Caco-2 (cell line): ENCODE measurements around the gene NFIC. TPM values are rescaled to one million over a fixed set of nuclear protein-coding genes. Genes with fewer than 3 reads are reported as not detected.

Experiments used
- BruUV-seq: library from RNA; stranded (reverse); fragments of 400-500 nt; replicated peaks from 2 replicates; lab custom pipeline; 2021; lab: Mats Ljungman, UMichigan
- CTCF ChIA-PET: fragments of 300-600 bp; sonication (Branson Sonifier 250); formaldehyde crosslinking; loops from one replicate; lab custom pipeline; 2022; ENCODE audit warnings: antibody characterized with exemption; lab: Charles Lee
- POLR2A ChIA-PET: fragments of 300-600 bp; sonication (Branson Sonifier 250); formaldehyde crosslinking; loops from one replicate; lab custom pipeline; 2022; ENCODE audit warnings: antibody characterized with exemption; lab: Charles Lee
- DNase-seq, 2 experiments: peaks; one replicate each; pipeline versions ENCODE4 v3.0.0 to v3.0.0-alpha.2; 2020 to 2022
- H3K27me3 ChIP-seq: replicated peaks from 2 replicates; pipeline ENCODE4 v1.6.0; 2011; ENCODE audit warnings: low read length; ENCODE audit not compliant: control insufficient read depth, insufficient read depth
- H3K36me3 ChIP-seq: 2 replicates; pipeline ENCODE4 v1.5.1; 2011; ENCODE audit warnings: low read length; ENCODE audit not compliant: control insufficient read depth, insufficient read depth
- H3K4me1 ChIP-seq: fragments of 250-450 bp; sonication (Bioruptor Pico); 2 replicates; pipeline ENCODE4 v1.5.1; 2020; ENCODE audit warnings: mild to moderate bottlenecking
- H3K4me3 ChIP-seq: 2 replicates; pipeline ENCODE4 v1.5.1; 2011; ENCODE audit warnings: low read depth, mild to moderate bottlenecking, control low read depth, low read length
- H3K9me3 ChIP-seq: fragments of 250-450 bp; sonication (Bioruptor Pico); 2 replicates; pipeline ENCODE4 v1.5.1; 2020; ENCODE audit warnings: mild to moderate bottlenecking, moderate library complexity
- H3K27ac Mint-ChIP-seq: one replicate; pipeline ENCODE4 v1.8.0; 2022; ENCODE audit warnings: mixed read lengths; ENCODE audit not compliant: unreplicated experiment
- H3K27me3 Mint-ChIP-seq: one replicate; pipeline ENCODE4 v1.8.0; 2022; ENCODE audit warnings: mixed read lengths; ENCODE audit not compliant: insufficient read depth, unreplicated experiment
- H3K36me3 Mint-ChIP-seq: one replicate; pipeline ENCODE4 v1.8.0; 2022; ENCODE audit warnings: mild to moderate bottlenecking, mixed read lengths; ENCODE audit not compliant: insufficient read depth, unreplicated experiment
- H3K4me1 Mint-ChIP-seq: one replicate; pipeline ENCODE4 v1.8.0; 2022; ENCODE audit warnings: low read depth, mixed read lengths; ENCODE audit not compliant: unreplicated experiment
- H3K4me3 Mint-ChIP-seq: one replicate; pipeline ENCODE4 v1.8.0; 2022; ENCODE audit warnings: mild to moderate bottlenecking, moderate library complexity, mixed read lengths; ENCODE audit not compliant: unreplicated experiment
- H3K9me3 Mint-ChIP-seq: one replicate; pipeline ENCODE4 v1.8.0; 2022; ENCODE audit warnings: mixed read lengths; ENCODE audit not compliant: unreplicated experiment
- intact Hi-C: fragments of 100-400 bp; cut with micrococcal nuclease; formaldehyde crosslinking; loops from one replicate; pipeline ENCODE4 v1.10.0; 2022; ENCODE audit not compliant: unreplicated experiment
- total RNA-seq: library from RNA; stranded (reverse); gene quantifications from 2 replicates; pipeline ENCODE4 v1.2.3, GENCODE V29; 2022
- TF ChIP-seq, protein P1 (sequence below), 2 experiments: fragments of 200-600 bp in 1 of 2; IDR thresholded peaks; 1 replicate in 1 of 2; 2 replicates in 1 of 2; pipeline versions ENCODE4 v1.5.1 to v1.8.0; 2011 to 2022; ENCODE audit warnings: antibody characterized with exemption in 1 of 2, control low read depth in 1 of 2, inconsistent platforms in 1 of 2, low read depth in 1 of 2, low read length in 1 of 2, mild to moderate bottlenecking in 1 of 2, moderate library complexity in 1 of 2; ENCODE audit not compliant: insufficient read depth in 1 of 2, severe bottlenecking in 1 of 2, unreplicated experiment in 1 of 2

NFIC gene
- total RNA-seq, 1 experiment from 2014 or later, result 5.1 TPM

GRCh38 chr19:3408996-3409345, 42.6 kb downstream of the NFIC start:
- H3K27me3 Mint-ChIP-seq, result no peaks in the 10 kb centered on the region
- no peak overlapping the region for H3K4me3 ChIP-seq
- no peaks in the 10 kb centered on the region for H3K27me3 ChIP-seq
- intact Hi-C loops, result no loop called here
- H3K4me1 Mint-ChIP-seq, result no peaks in the 10 kb centered on the region
- no peaks in the 10 kb centered on the region for H3K36me3 Mint-ChIP-seq
- BruUV-seq, result no TSS peak
- H3K27ac Mint-ChIP-seq, result no peak overlapping the region
- no peaks in the 10 kb centered on the region for H3K4me1 ChIP-seq
- H3K36me3 ChIP-seq, result no peaks in the 10 kb centered on the region
- H3K9me3 Mint-ChIP-seq, result no peaks in the 10 kb centered on the region
- H3K9me3 ChIP-seq, result no peaks in the 10 kb centered on the region
- DNase-seq, result no peak
- ChIA-PET POLR2A (no interaction called here), CTCF (no interaction called here)
- TF ChIP-seq, protein P1, sequence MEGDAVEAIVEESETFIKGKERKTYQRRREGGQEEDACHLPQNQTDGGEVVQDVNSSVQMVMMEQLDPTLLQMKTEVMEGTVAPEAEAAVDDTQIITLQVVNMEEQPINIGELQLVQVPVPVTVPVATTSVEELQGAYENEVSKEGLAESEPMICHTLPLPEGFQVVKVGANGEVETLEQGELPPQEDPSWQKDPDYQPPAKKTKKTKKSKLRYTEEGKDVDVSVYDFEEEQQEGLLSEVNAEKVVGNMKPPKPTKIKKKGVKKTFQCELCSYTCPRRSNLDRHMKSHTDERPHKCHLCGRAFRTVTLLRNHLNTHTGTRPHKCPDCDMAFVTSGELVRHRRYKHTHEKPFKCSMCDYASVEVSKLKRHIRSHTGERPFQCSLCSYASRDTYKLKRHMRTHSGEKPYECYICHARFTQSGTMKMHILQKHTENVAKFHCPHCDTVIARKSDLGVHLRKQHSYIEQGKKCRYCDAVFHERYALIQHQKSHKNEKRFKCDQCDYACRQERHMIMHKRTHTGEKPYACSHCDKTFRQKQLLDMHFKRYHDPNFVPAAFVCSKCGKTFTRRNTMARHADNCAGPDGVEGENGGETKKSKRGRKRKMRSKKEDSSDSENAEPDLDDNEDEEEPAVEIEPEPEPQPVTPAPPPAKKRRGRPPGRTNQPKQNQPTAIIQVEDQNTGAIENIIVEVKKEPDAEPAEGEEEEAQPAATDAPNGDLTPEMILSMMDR (IDR thresholded peaks at IDR 0.05; ENCODE audit: insufficient read depth in 1 of 2, low read depth in 1 of 2, low read length in 1 of 2, severe bottlenecking in 1 of 2, unreplicated experiment in 1 of 2), result no peak
- no peak overlapping the region for H3K4me3 Mint-ChIP-seq

DNA sequence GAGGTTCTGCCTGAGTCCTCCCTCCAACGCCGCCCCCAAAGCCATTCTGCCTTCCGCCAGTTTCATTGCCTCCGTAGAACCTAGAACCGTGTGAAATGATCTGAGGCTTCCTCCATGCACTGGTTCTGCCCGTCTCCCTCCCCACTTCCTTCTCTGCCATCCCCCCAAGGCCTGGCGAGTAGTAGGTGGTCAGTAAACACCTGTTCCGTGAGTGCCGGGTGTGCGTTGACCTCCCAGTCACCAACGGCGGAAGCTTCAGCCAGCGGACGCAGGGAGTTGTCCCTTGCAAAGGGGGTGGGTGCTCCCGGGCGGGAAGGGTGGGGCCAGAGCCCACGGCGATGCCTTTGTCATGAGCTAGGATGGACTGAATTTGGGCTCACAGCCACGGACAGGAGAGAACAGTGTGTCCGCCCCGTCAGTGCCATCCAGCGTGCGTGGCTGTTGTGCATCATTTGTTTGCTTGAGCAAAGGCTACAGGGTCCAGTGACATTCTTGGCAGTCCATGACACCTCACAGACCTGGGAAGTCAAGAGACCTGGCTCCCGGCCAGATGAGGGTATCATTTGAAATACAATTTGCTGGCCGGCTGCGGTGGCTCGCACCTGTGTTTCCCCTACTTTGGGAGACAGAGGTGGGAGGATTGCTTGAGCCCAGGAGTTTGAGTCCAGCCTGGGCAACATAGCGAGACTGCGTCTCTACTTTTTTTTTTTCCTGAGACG, 43.1 kb downstream of the NFIC start:
- H3K9me3 ChIP-seq, result no peaks in the 10 kb centered on the region
- DNase-seq, result no peak
- BruUV-seq, result no TSS peak
- Mint-ChIP-seq H3K9me3 (no peaks in the 10 kb centered on the region), H3K4me3 (no peak overlapping the region), H3K4me1 (no peaks in the 10 kb centered on the region), H3K27ac (no peak overlapping the region), H3K36me3 (no peaks in the 10 kb centered on the region), H3K27me3 (no peaks in the 10 kb centered on the region)
- POLR2A ChIA-PET, result no interaction called here
- H3K4me3 ChIP-seq, result no peak overlapping the region
- no peaks in the 10 kb centered on the region for H3K36me3 ChIP-seq
- H3K27me3 ChIP-seq, result no peaks in the 10 kb centered on the region
- H3K4me1 ChIP-seq, result no peaks in the 10 kb centered on the region
- intact Hi-C loops, result no loop called here
- TF ChIP-seq, protein P1 (IDR thresholded peaks at IDR 0.05; ENCODE audit: insufficient read depth in 1 of 2, low read depth in 1 of 2, low read length in 1 of 2, severe bottlenecking in 1 of 2, unreplicated experiment in 1 of 2), result no peak
- CTCF ChIA-PET, result no interaction called here

DNA sequence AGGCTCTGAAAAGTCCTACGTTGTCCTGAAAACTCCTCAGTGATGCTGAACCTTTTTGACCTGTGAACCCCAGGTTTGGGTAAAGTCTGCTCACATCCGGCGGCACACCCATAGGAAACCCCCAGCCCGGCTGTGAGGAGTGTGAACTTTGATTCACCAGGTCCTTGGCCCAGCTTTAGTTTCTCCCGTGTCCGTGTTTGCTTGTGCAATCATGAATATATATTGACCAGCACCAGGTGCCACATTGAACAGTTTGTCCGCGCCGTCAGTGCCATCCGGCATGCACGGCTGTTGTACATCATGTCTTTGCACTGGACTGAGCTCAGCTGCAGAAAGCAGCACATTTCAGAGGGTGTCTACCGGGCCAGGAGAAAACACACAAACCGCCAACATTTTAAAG, 45.3 kb downstream of the NFIC start:
- DNase-seq, result no peak
- H3K4me1 ChIP-seq, result no peaks in the 10 kb centered on the region
- BruUV-seq, result no TSS peak
- ChIA-PET CTCF (interaction anchor here (1.3 kb wide), 1 partner anchor 18 kb away, joined by 4 read pairs; no protein-coding TSS in a partner anchor), POLR2A (interaction anchor here (0.6 kb wide), 2 partner anchors 19 to 905 kb away, joined by 4 to 5 read pairs; no protein-coding TSS in a partner anchor)
- Mint-ChIP-seq H3K36me3 (no peaks in the 10 kb centered on the region), H3K4me3 (no peak overlapping the region), H3K4me1 (no peaks in the 10 kb centered on the region), H3K27me3 (no peaks in the 10 kb centered on the region), H3K9me3 (no peaks in the 10 kb centered on the region), H3K27ac (no peak overlapping the region)
- no peaks in the 10 kb centered on the region for H3K9me3 ChIP-seq
- H3K27me3 ChIP-seq, result no peaks in the 10 kb centered on the region
- no peak overlapping the region for H3K4me3 ChIP-seq
- TF ChIP-seq, protein P1 (IDR thresholded peaks at IDR 0.05; ENCODE audit: insufficient read depth in 1 of 2, low read depth in 1 of 2, low read length in 1 of 2, severe bottlenecking in 1 of 2, unreplicated experiment in 1 of 2), result no peak
- intact Hi-C loops, result no loop called here
- no peaks in the 10 kb centered on the region for H3K36me3 ChIP-seq
